HG02973 (cell line): ENCODE data around the gene SFXN2.

ENCODE experiments used
- ATAC-seq: cut with Tn5 transposase; IDR thresholded peaks from one replicate; pipeline ENCODE4 v1.9.1; 2021; ENCODE audit warnings: moderate library complexity; ENCODE audit not compliant: unreplicated experiment

The SFXN2 gene

GRCh38 chr10:102775201-102775934 lies 60.9 kb downstream of the SFXN2 start:
- no peak for ATAC-seq

GRCh38 chr10:102775935-102776669 lies 61.7 kb downstream of the SFXN2 start:
- ATAC-seq = no peak

GRCh38 chr10:102776779-102777456 lies 62.5 kb downstream of the SFXN2 start:
- ATAC-seq = no peak

GRCh38 chr10:102777711-102778453 lies 63.4 kb downstream of the SFXN2 start:
- no peak for ATAC-seq

GRCh38 chr10:102778781-102779180 lies 64.3 kb downstream of the SFXN2 start:
- ATAC-seq = no peak

GRCh38 chr10:102779680-102780526 lies 65.5 kb downstream of the SFXN2 start:
- no peak for ATAC-seq

GRCh38 chr10:102780527-102780808 lies 66.0 kb downstream of the SFXN2 start:
- no peak for ATAC-seq

GRCh38 chr10:102781090-102781920 lies 66.9 kb downstream of the SFXN2 start:
- ATAC-seq = no peak

GRCh38 chr10:102781921-102782557 lies 67.6 kb downstream of the SFXN2 start:
- ATAC-seq = no peak

- ATAC-seq = no peak
Measured at GRCh38 chr10:102782673-102783551, 68.5 kb downstream of the SFXN2 start.

- ATAC-seq = no peak
Measured at GRCh38 chr10:102783568-102783967, 69.1 kb downstream of the SFXN2 start.

GRCh38 chr10:102785818-102786217 lies 71.4 kb downstream of the SFXN2 start:
- no peak for ATAC-seq

GRCh38 chr10:102791754-102792395 lies 77.4 kb downstream of the SFXN2 start:
- no peak for ATAC-seq
